Neural cell (in vitro differentiated cells): ENCODE data around the gene SNRPB. TPM values are rescaled to one million over a fixed set of nuclear protein-coding genes. Genes with fewer than 3 reads are reported as not detected.

ENCODE experiments used
- H2AFZ ChIP-seq: fragments of 200-600, 300-800 bp; sonication (generic), shearing (Covaris generic); 2 replicates; pipeline ENCODE4 v1.6.0; 2014; ENCODE audit warnings: low read depth, mild to moderate bottlenecking, antibody characterized with exemption, low read length, moderate library complexity
- H3F3A ChIP-seq: fragments of 200-600 bp; shearing (Covaris generic); 2 replicates; pipeline ENCODE4 v1.6.1; 2016; ENCODE audit warnings: mild to moderate bottlenecking, moderate library complexity, mixed read lengths, antibody characterized with exemption, low read length; ENCODE audit not compliant: insufficient read depth, poor library complexity, severe bottlenecking
- H3K27ac ChIP-seq: fragments of 200-600, 300-800 bp; sonication (generic), shearing (Covaris generic); 2 replicates; pipeline ENCODE4 v1.5.1; 2014; ENCODE audit warnings: mild to moderate bottlenecking, low read length, moderate library complexity
- H3K27me3 ChIP-seq: fragments of 300-800, 200-600 bp; sonication (generic), shearing (Covaris generic); 2 replicates; pipeline ENCODE4 v1.6.0; 2014; ENCODE audit warnings: mild to moderate bottlenecking, low read depth, low read length, moderate library complexity; ENCODE audit not compliant: insufficient read depth
- H3K36me3 ChIP-seq: fragments of 300-800, 200-600 bp; sonication (generic), shearing (Covaris generic); 2 replicates; pipeline ENCODE4 v1.5.1; 2014; ENCODE audit warnings: mild to moderate bottlenecking, antibody characterized with exemption, low read length, moderate library complexity; ENCODE audit not compliant: insufficient read depth
- H3K4me2 ChIP-seq: fragments of 300-800, 200-600 bp; sonication (generic), shearing (Covaris generic); 2 replicates; pipeline ENCODE4 v1.6.0; 2014; ENCODE audit warnings: mild to moderate bottlenecking, low read length
- H3K4me3 ChIP-seq: fragments of 300-800, 200-600 bp; sonication (generic), shearing (Covaris generic); 2 replicates; pipeline ENCODE4 v1.5.1; 2014; ENCODE audit warnings: mild to moderate bottlenecking, low read length, moderate library complexity
- H3K79me2 ChIP-seq: fragments of 200-600 bp; shearing (Covaris generic); replicated peaks from 2 replicates; pipeline ENCODE4 v1.6.0; 2014; ENCODE audit warnings: mild to moderate bottlenecking, low read length, moderate library complexity; ENCODE audit not compliant: insufficient read depth
- H3K9ac ChIP-seq: fragments of 300-800, 200-600 bp; sonication (generic), shearing (Covaris generic); 2 replicates; pipeline ENCODE4 v1.6.1; 2016; ENCODE audit warnings: mild to moderate bottlenecking, low read length, mixed read lengths
- H3K9me2 ChIP-seq: fragments of 200-600 bp; shearing (Covaris generic); 2 replicates; pipeline ENCODE4 v1.6.1; 2016; ENCODE audit warnings: mild to moderate bottlenecking, low read length, mixed read lengths; ENCODE audit not compliant: insufficient read depth
- H3K9me3 ChIP-seq: fragments of 200-600, 300-800 bp; sonication (generic), shearing (Covaris generic); 2 replicates; pipeline ENCODE4 v1.6.1; 2016; ENCODE audit warnings: mild to moderate bottlenecking, mixed run types, low read length, moderate library complexity, mixed read lengths
- H4K20me1 ChIP-seq: fragments of 200-600 bp; shearing (Covaris generic); 2 replicates; pipeline ENCODE4 v1.6.1; 2016; ENCODE audit warnings: mild to moderate bottlenecking, mixed run types; ENCODE audit not compliant: insufficient read depth
- EP300 ChIP-seq: fragments of 450-650 bp; conservative IDR thresholded peaks from 2 replicates; pipeline ENCODE4 v1.6.1; 2014; ENCODE audit warnings: antibody characterized with exemption, mild to moderate bottlenecking, moderate library complexity; ENCODE audit not compliant: poor library complexity, severe bottlenecking
- EZH2 ChIP-seq: fragments of 200-600, 300-800 bp; shearing (Covaris generic), sonication (generic); IDR thresholded peaks from 2 replicates; pipeline ENCODE4 v1.6.1; 2014; ENCODE audit warnings: antibody characterized with exemption, low read length, borderline replicate concordance, mild to moderate bottlenecking; ENCODE audit not compliant: insufficient read depth, poor library complexity, severe bottlenecking
- MXI1 ChIP-seq: fragments of 450-650 bp; conservative IDR thresholded peaks from 2 replicates; pipeline ENCODE4 v1.6.1; 2014; ENCODE audit warnings: antibody characterized with exemption, mild to moderate bottlenecking; ENCODE audit not compliant: poor library complexity, severe bottlenecking
- POLR2AphosphoS5 ChIP-seq: IDR thresholded peaks from 2 replicates; pipeline ENCODE4 v1.6.1; 2012
- RAD21 ChIP-seq: fragments of 450-650 bp; conservative IDR thresholded peaks from 2 replicates; pipeline ENCODE4 v1.6.1; 2014; ENCODE audit warnings: antibody characterized with exemption, mild to moderate bottlenecking, moderate library complexity
- SMC3 ChIP-seq: fragments of 450-650 bp; conservative IDR thresholded peaks from 2 replicates; pipeline ENCODE4 v1.6.1; 2014; ENCODE audit warnings: antibody characterized with exemption, mild to moderate bottlenecking, moderate library complexity; ENCODE audit not compliant: poor library complexity
- TAF1 ChIP-seq: IDR thresholded peaks from 2 replicates; pipeline ENCODE4 v1.6.1; 2012; ENCODE audit warnings: low read depth
- polyA plus RNA-seq: library from polyadenylated mRNA; depleted of rRNA; stranded (reverse); fragments of >200 nt; gene quantifications from 2 replicates; pipeline ENCODE4 v1.2.3, GENCODE V29; 2014
- TF ChIP-seq, protein P1 (sequence below): IDR thresholded peaks from 2 replicates; pipeline ENCODE4 v1.6.1; 2012; ENCODE audit warnings: borderline replicate concordance
- TF ChIP-seq, protein P2 (sequence below): fragments of 450-650 bp; IDR thresholded peaks from 2 replicates; pipeline ENCODE4 v1.5.1; 2014; ENCODE audit warnings: antibody characterized with exemption, mild to moderate bottlenecking, moderate library complexity; ENCODE audit not compliant: poor library complexity, severe bottlenecking

SNRPB gene
- polyA plus RNA-seq, 1 donor from 2014 or later = 289 TPM

- Histone ChIP-seq H3F3A (no peaks in the 10 kb centered on the region), H2AFZ (no peak overlapping the region), H3K36me3 (peaks cover 6% of the 10 kb centered on the region), H4K20me1 (no peaks in the 10 kb centered on the region), H3K27me3 (no peaks in the 10 kb centered on the region), H3K27ac (no peak overlapping the region), H3K4me3 (no peak overlapping the region), H3K4me2 (no peak overlapping the region), H3K9me3 (no peaks in the 10 kb centered on the region), H3K79me2 (no peaks in the 10 kb centered on the region), H3K9ac (no peak overlapping the region), H3K9me2 (no peaks in the 10 kb centered on the region)
- TF ChIP-seq, protein P1, sequence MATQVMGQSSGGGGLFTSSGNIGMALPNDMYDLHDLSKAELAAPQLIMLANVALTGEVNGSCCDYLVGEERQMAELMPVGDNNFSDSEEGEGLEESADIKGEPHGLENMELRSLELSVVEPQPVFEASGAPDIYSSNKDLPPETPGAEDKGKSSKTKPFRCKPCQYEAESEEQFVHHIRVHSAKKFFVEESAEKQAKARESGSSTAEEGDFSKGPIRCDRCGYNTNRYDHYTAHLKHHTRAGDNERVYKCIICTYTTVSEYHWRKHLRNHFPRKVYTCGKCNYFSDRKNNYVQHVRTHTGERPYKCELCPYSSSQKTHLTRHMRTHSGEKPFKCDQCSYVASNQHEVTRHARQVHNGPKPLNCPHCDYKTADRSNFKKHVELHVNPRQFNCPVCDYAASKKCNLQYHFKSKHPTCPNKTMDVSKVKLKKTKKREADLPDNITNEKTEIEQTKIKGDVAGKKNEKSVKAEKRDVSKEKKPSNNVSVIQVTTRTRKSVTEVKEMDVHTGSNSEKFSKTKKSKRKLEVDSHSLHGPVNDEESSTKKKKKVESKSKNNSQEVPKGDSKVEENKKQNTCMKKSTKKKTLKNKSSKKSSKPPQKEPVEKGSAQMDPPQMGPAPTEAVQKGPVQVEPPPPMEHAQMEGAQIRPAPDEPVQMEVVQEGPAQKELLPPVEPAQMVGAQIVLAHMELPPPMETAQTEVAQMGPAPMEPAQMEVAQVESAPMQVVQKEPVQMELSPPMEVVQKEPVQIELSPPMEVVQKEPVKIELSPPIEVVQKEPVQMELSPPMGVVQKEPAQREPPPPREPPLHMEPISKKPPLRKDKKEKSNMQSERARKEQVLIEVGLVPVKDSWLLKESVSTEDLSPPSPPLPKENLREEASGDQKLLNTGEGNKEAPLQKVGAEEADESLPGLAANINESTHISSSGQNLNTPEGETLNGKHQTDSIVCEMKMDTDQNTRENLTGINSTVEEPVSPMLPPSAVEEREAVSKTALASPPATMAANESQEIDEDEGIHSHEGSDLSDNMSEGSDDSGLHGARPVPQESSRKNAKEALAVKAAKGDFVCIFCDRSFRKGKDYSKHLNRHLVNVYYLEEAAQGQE = no peak
- TF ChIP-seq, protein P2, sequence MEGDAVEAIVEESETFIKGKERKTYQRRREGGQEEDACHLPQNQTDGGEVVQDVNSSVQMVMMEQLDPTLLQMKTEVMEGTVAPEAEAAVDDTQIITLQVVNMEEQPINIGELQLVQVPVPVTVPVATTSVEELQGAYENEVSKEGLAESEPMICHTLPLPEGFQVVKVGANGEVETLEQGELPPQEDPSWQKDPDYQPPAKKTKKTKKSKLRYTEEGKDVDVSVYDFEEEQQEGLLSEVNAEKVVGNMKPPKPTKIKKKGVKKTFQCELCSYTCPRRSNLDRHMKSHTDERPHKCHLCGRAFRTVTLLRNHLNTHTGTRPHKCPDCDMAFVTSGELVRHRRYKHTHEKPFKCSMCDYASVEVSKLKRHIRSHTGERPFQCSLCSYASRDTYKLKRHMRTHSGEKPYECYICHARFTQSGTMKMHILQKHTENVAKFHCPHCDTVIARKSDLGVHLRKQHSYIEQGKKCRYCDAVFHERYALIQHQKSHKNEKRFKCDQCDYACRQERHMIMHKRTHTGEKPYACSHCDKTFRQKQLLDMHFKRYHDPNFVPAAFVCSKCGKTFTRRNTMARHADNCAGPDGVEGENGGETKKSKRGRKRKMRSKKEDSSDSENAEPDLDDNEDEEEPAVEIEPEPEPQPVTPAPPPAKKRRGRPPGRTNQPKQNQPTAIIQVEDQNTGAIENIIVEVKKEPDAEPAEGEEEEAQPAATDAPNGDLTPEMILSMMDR = no peak
- TF ChIP-seq EP300 = no peak
- no peak for TF ChIP-seq SMC3
- no peak for TF ChIP-seq EZH2
- TF ChIP-seq MXI1 = no peak
- TF ChIP-seq TAF1 = no peak
- TF ChIP-seq RAD21 = no peak
- TF ChIP-seq POLR2AphosphoS5 = no peak
Measured at GRCh38 chr20:2476742-2477615, 6.4 kb upstream of the SNRPB start.

GRCh38 chr20:2475850-2476741, 5.5 kb upstream of the SNRPB start:
- H2AFZ ChIP-seq = no peak overlapping the region
- H3K9ac ChIP-seq = no peak overlapping the region
- no peaks in the 10 kb centered on the region for H4K20me1 ChIP-seq
- TF ChIP-seq EZH2 (no peak), EP300 (no peak)
- no peaks in the 10 kb centered on the region for H3K27me3 ChIP-seq
- H3K27ac ChIP-seq = no peak overlapping the region
- H3K4me3 ChIP-seq = no peak overlapping the region
- no peaks in the 10 kb centered on the region for H3K79me2 ChIP-seq
- peaks cover 6% of the 10 kb centered on the region for H3K36me3 ChIP-seq
- no peak overlapping the region for H3K4me2 ChIP-seq
- no peaks in the 10 kb centered on the region for H3K9me2 ChIP-seq
- H3K9me3 ChIP-seq = no peaks in the 10 kb centered on the region
- no peaks in the 10 kb centered on the region for H3F3A ChIP-seq
